Lower leg skin (tissue), 4 donors: ENCODE data around the gene SAPCD2. TPM values are rescaled to one million over a fixed set of nuclear protein-coding genes. Genes with fewer than 3 reads are reported as not detected.

Experiments
- DNase-seq, 2 donors: peaks; one replicate each; pipeline ENCODE4 v3.0.0-alpha.2; 2019; ENCODE audit warnings: low spot score in 2 of 2
- H3K4me3 ChIP-seq: fragments of 200-600 bp; sonication (generic); 2 replicates; pipeline ENCODE4 v1.5.1; 2017; ENCODE audit warnings: mild to moderate bottlenecking, low read depth; ENCODE audit not compliant: poor library complexity, severe bottlenecking
- CTCF ChIP-seq, 3 donors: fragments of 450-650 bp; IDR thresholded peaks; one replicate each; pipeline ENCODE4 v1.5.1; 2016; ENCODE audit warnings: antibody characterized with exemption in 3 of 3, mild to moderate bottlenecking in 3 of 3, moderate library complexity in 2 of 3
- POLR2A ChIP-seq, 2 donors: fragments of 450-650 bp; IDR thresholded peaks; one replicate each; pipeline ENCODE4 v1.6.1; 2016 to 2017; ENCODE audit warnings: antibody characterized with exemption in 2 of 2, mild to moderate bottlenecking in 1 of 2, moderate library complexity in 1 of 2
- WGBS, 2 donors: methylation state at CpG; one replicate each; pipeline ENCODE4 v1.1.5; 2018; 5-methylcytosine and 5-hydroxymethylcytosine counted together
- intact Hi-C: fragments of 100-400 bp; cut with DNase I; formaldehyde crosslinking; loops from one replicate; pipeline ENCODE4 v1.15.0; 2023; ENCODE audit warnings: low total_unique reads
- total RNA-seq, 4 donors: library from RNA; depleted of rRNA; stranded (reverse); fragments of >200 nt; gene quantifications; one replicate each; pipeline ENCODE4 v1.1.0, GENCODE V29; 2016

The SAPCD2 gene
- total RNA-seq, 4 donors from 2014 or later = 5.7 to 25.6 (median 13.7) TPM

GRCh38 chr9:137015976-137016375 is 54.4 kb downstream of the SAPCD2 start:
- H3K4me3 ChIP-seq = no peak overlapping the region

GRCh38 chr9:137015540-137015930 is 54.8 kb downstream of the SAPCD2 start:
- TF ChIP-seq CTCF (IDR thresholded peaks at IDR 0.05) (no peak), POLR2A (IDR thresholded peaks at IDR 0.05) (no peak)
- intact Hi-C loops = no loop called here
- no peak overlapping the region for H3K4me3 ChIP-seq
- 95 to 98% methylated on average over 25 of the region's 25 CpGs for WGBS, 2 donors
- DNase-seq = no peak

More at GRCh38 chr9:137015976-137016375, 54.4 kb downstream of the SAPCD2 start:
- DNase-seq = no peak
- 97 to 98% methylated on average over 20 to 21 of the region's 21 CpGs for WGBS, 2 donors
- intact Hi-C loops = no loop called here
- TF ChIP-seq CTCF (IDR thresholded peaks at IDR 0.05) (no peak), POLR2A (IDR thresholded peaks at IDR 0.05) (no peak)

DNA sequence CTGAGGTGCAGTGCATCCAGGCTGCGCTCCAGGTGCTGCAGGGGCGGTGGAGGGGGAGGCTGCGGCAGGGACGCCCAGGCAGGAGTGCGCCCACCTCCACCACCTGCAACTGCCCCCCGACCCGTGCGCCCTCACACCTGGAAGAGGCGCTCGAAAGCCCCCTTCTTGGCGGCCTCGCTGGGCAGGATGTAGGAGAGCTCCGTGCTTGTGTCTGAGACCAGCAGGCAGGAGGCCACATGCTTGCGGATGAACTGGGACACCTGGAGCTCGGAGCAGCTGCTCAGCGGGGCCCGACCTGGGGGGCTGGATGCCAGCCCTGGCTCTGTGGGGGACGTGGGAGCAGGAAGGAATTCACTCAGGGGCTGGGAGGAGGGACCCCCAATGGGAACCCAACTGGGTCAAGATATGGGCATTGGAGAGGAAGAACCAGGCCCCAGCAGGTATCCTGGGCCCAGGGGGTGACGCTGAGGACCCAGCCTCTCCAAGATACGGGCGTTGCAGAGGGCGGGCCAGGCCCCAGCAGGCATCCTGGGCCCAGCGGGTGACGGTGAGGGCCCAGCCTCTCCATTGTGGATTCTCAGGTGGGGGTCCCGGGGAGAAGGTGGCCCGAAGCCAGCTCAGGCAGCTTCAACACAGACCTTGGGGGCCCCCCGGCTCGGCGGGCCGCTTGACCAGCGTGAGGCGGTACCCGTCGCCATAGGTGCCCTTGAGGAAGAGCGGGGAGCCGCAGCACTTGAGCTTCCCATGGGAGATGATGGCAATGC is 55.4 kb downstream of the SAPCD2 start:
- DNase-seq = no peak
- no peak overlapping the region for H3K4me3 ChIP-seq
- intact Hi-C loops = no loop called here
- 92 to 95% methylated on average over 28 to 35 of the region's 36 CpGs for WGBS, 2 donors
- TF ChIP-seq POLR2A (IDR thresholded peaks at IDR 0.05) (no peak), CTCF (IDR thresholded peaks at IDR 0.05) (no peak)

- 87 to 91% methylated on average over 15 to 23 of the region's 23 CpGs for WGBS, 2 donors
- intact Hi-C loops = no loop called here
- H3K4me3 ChIP-seq = no peak overlapping the region
- TF ChIP-seq POLR2A (IDR thresholded peaks at IDR 0.05) (no peak), CTCF (IDR thresholded peaks at IDR 0.05) (no peak)
- DNase-seq = no peak
These were observed 56.2 kb downstream of the SAPCD2 start for GRCh38 chr9:137014166-137014565.

GRCh38 chr9:137013571-137013940 is 56.8 kb downstream of the SAPCD2 start:
- DNase-seq = no peak
- 91 to 93% methylated on average over 19 to 20 of the region's 20 CpGs for WGBS, 2 donors
- intact Hi-C loops = no loop called here
- no peak overlapping the region for H3K4me3 ChIP-seq
- no peak for TF ChIP-seq POLR2A (IDR thresholded peaks at IDR 0.05)
- no peak for TF ChIP-seq CTCF (IDR thresholded peaks at IDR 0.05)
